Measurements from ENCODE around the gene CDC20.

The CDC20 gene

GRCh38 chr1:43329995-43330751 lies 28.6 kb upstream of the CDC20 start:
- no peak for DNase-seq

GRCh38 chr1:43331688-43332087 lies 27.1 kb upstream of the CDC20 start:
- DNase-seq = no peak

GRCh38 chr1:43334453-43335205 lies 24.2 kb upstream of the CDC20 start:
- no peak for DNase-seq

- no peak for DNase-seq
These were observed 21.2 kb upstream of the CDC20 start, which contains the start of gene MPL for GRCh38 chr1:43337588-43337987. TSS of gene MPL (plus strand) at chr1:43337818. CDS start at chr1:43337849, 31 bp downstream.

- no peak for DNase-seq
These were observed 20.8 kb upstream of the CDC20 start for GRCh38 chr1:43338001-43338400.

- no peak for DNase-seq
These were observed 19.1 kb upstream of the CDC20 start for GRCh38 chr1:43339584-43340232.

- no peak for DNase-seq
These were observed 18.2 kb upstream of the CDC20 start for GRCh38 chr1:43340559-43340958.

GRCh38 chr1:43344267-43344850 lies 14.4 kb upstream of the CDC20 start:
- no peak for DNase-seq

- DNase-seq = no peak
These were observed 13.7 kb upstream of the CDC20 start for GRCh38 chr1:43345120-43345519.

- no peak for DNase-seq
These were observed 12.1 kb upstream of the CDC20 start for GRCh38 chr1:43346636-43347035.

- DNase-seq = peak; percentile 88
These were observed 10.4 kb upstream of the CDC20 start for GRCh38 chr1:43348343-43348808.

- DNase-seq = peak; percentile 93
These were observed 9.8 kb upstream of the CDC20 start for GRCh38 chr1:43348809-43349593.

- no peak for DNase-seq
These were observed 9.0 kb upstream of the CDC20 start for GRCh38 chr1:43349594-43350306.

GRCh38 chr1:43350976-43351375 lies 7.8 kb upstream of the CDC20 start:
- DNase-seq = no peak

- no peak for DNase-seq
These were observed 7.1 kb upstream of the CDC20 start for GRCh38 chr1:43351421-43352350.

GRCh38 chr1:43352351-43352705 lies 6.5 kb upstream of the CDC20 start:
- DNase-seq = no peak

- DNase-seq = no peak
These were observed 5.9 kb upstream of the CDC20 start for GRCh38 chr1:43352881-43353280.

- no peak for DNase-seq
These were observed 4.3 kb upstream of the CDC20 start for GRCh38 chr1:43354471-43354870.

- no peak for DNase-seq
These were observed 3.8 kb upstream of the CDC20 start for GRCh38 chr1:43354936-43355335.

GRCh38 chr1:43357251-43357650 lies 1.5 kb upstream of the CDC20 start:
- no peak for DNase-seq

All from NCI-H2171 treated with DMSO at 0.1 percent for 48 hours (cell line).